Lower leg skin (tissue), 3 donors: ENCODE results near the gene BAIAP2.

Source experiments
- CTCF ChIP-seq, 3 donors: fragments of 450-650 bp; IDR thresholded peaks; one replicate each; pipeline ENCODE4 v1.5.1; 2016; ENCODE audit warnings: antibody characterized with exemption in 3 of 3, mild to moderate bottlenecking in 3 of 3, moderate library complexity in 2 of 3
- POLR2A ChIP-seq, 2 donors: fragments of 450-650 bp; IDR thresholded peaks; one replicate each; pipeline ENCODE4 v1.6.1; 2016 to 2017; ENCODE audit warnings: antibody characterized with exemption in 2 of 2, mild to moderate bottlenecking in 1 of 2, moderate library complexity in 1 of 2

- TF ChIP-seq POLR2A (IDR thresholded peaks at IDR 0.05) (no peak), CTCF (IDR thresholded peaks at IDR 0.05) (no peak)
Measured at GRCh38 chr17:80991645-80992076, 43.3 kb upstream of the BAIAP2 start, which contains the start of gene CHMP6.
